PC-9 (cell line): ENCODE measurements around the gene SALL2. TPM values are rescaled to one million over a fixed set of nuclear protein-coding genes. Genes with fewer than 3 reads are reported as not detected.

Experiments used
- BruUV-seq: library from RNA; stranded (reverse); fragments of 400-500 nt; replicated peaks from 2 replicates; lab custom pipeline; 2021; lab: Mats Ljungman, UMichigan
- CTCF ChIA-PET: fragments of 300-600 bp; sonication (Branson Sonifier 250); formaldehyde crosslinking; loops from one replicate; lab custom pipeline; 2022; ENCODE audit warnings: antibody characterized with exemption; lab: Charles Lee
- POLR2A ChIA-PET: fragments of 300-600 bp; sonication (Branson Sonifier 250); formaldehyde crosslinking; loops from one replicate; lab custom pipeline; 2022; ENCODE audit warnings: antibody characterized with exemption; ENCODE audit not compliant: unreplicated experiment; lab: Charles Lee
- DNase-seq, 2 experiments: peaks; one replicate each; pipeline versions ENCODE4 v3.0.0 to v3.0.0-alpha.2; 2015 to 2022; ENCODE audit warnings: mixed read lengths in 1 of 2
- H2AFZ ChIP-seq: fragments of 200-600 bp; sonication (generic); 2 replicates; pipeline ENCODE4 v1.8.1; 2017; ENCODE audit warnings: antibody characterized with exemption
- H3F3A ChIP-seq: fragments of 200-600 bp; sonication (generic); 2 replicates; pipeline ENCODE4 v1.8.1; 2017; ENCODE audit warnings: antibody characterized with exemption, mild to moderate bottlenecking, low read depth; ENCODE audit not compliant: insufficient read depth
- H3K27ac ChIP-seq: fragments of 200-600 bp; sonication (generic); 2 replicates; pipeline ENCODE4 v1.6.1; 2016; ENCODE audit warnings: mixed run types
- H3K27me3 ChIP-seq: fragments of 200-600 bp; sonication (generic); 2 replicates; pipeline ENCODE4 v1.6.1; 2016; ENCODE audit warnings: low read depth, mixed run types; ENCODE audit not compliant: insufficient read depth
- H3K36me3 ChIP-seq: fragments of 200-600 bp; sonication (generic); 2 replicates; pipeline ENCODE4 v1.6.1; 2016; ENCODE audit warnings: low read depth, mixed run types
- H3K4me1 ChIP-seq: fragments of 200-600 bp; sonication (generic); replicated peaks from 2 replicates; pipeline ENCODE4 v1.6.1; 2016; ENCODE audit warnings: mixed run types; ENCODE audit not compliant: insufficient read depth
- H3K4me2 ChIP-seq: fragments of 200-600 bp; sonication (generic); 2 replicates; pipeline ENCODE4 v1.6.1; 2017; ENCODE audit warnings: mixed run types
- H3K4me3 ChIP-seq: fragments of 200-600 bp; sonication (generic); 2 replicates; pipeline ENCODE4 v1.6.1; 2016; ENCODE audit warnings: mixed run types
- H3K79me2 ChIP-seq: fragments of 200-600 bp; sonication (generic); 2 replicates; pipeline ENCODE4 v1.6.1; 2017; ENCODE audit warnings: low read depth, mixed run types
- H3K9me2 ChIP-seq: fragments of 200-600 bp; sonication (generic); 2 replicates; pipeline ENCODE4 v1.8.1; 2017; ENCODE audit warnings: mild to moderate bottlenecking; ENCODE audit not compliant: insufficient read depth
- H3K9me3 ChIP-seq: fragments of 200-600 bp; sonication (generic); 2 replicates; pipeline ENCODE4 v1.8.1; 2016; ENCODE audit warnings: low read depth; ENCODE audit not compliant: insufficient read depth
- H4K20me1 ChIP-seq: fragments of 200-600 bp; sonication (generic); 2 replicates; pipeline ENCODE4 v1.8.1; 2017; ENCODE audit not compliant: insufficient read depth
- EZH2 ChIP-seq: fragments of 200-600 bp; sonication (generic); IDR thresholded peaks from 2 replicates; pipeline ENCODE4 v1.8.0; 2017; ENCODE audit warnings: antibody characterized with exemption, low read depth
- intact Hi-C: fragments of 100-400 bp; cut with micrococcal nuclease; formaldehyde crosslinking; loops from one replicate; pipeline ENCODE4 v1.10.0; 2022; ENCODE audit not compliant: unreplicated experiment
- total RNA-seq: library from RNA; stranded (reverse); gene quantifications from 2 replicates; pipeline ENCODE4 v1.2.3, GENCODE V29; 2021
- TF ChIP-seq, protein P1 (sequence below): fragments of 200-600 bp; sonication (generic); conservative IDR thresholded peaks from 2 replicates; pipeline ENCODE4 v1.6.1; 2017; ENCODE audit warnings: mixed run types, antibody characterized with exemption, mild to moderate bottlenecking, moderate library complexity

Gene SALL2
- total RNA-seq, 1 experiment from 2014 or later = 10.9 TPM

DNA sequence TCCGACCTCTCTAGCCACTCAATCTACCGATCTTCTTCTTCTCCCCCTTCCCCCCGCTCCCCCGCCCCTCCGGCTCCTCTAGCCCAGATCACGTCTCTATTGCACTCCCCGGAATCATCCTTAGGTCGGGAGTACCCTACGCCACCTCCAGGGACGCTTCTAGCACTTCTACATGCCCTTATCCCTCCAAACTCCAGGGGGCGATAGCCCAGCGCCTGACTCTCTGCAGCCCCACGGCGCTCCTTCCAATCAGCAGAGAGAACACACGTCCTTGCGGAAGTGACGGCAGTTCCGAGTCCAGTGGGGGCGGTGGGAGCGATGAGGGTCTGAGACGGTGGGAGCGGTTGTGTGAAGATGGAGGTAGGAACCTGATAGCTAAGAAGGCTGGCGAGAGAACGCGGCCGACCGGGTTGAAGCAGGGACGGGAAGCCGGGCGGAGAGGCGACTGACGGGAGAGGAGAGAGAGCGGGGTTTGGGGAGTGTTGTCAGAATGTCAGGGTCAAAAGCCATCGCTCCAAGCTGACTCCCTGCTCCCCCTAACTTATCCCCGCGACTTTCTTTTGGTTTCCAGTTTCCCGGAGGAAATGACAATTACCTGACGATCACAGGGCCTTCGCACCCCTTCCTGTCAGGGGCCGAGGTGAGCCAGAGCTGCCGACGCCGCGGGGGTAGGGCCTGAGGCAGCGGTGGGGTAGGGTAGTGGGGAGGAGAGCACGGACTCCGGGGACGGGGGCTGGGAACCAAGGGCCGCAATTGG, 49.0 kb downstream of the SALL2 start, which contains the start of the genes RAB2B and TOX4:
RAB2B (minus strand) TSS at position 35 of the 757 bp plus-strand sequence. CDS start 87 bp downstream, outside the sequence.
TOX4 (plus strand) TSS at position 271 of the 757 bp plus-strand sequence; CDS start at position 355, 84 bp downstream.
- ChIA-PET CTCF (interaction anchor here (0.5 to 1.2 kb wide), 4 partner anchors 21 to 148 kb away, joined by 3 read pairs; partner anchors contain the start of gene SALL2), POLR2A (interaction anchor here (0.5 to 0.6 kb wide), 3 partner anchors 22 to 796 kb away, joined by 4 to 10 read pairs (median 8); no protein-coding TSS in a partner anchor)
- DNase-seq = peak; percentile 91 to 92
- intact Hi-C loops = loop anchor here (1.0 to 2.0 kb wide), 3 partner anchors 21 to 40 kb away; partner anchors contain the start of genes CHD8 and METTL3
- Histone ChIP-seq H3K4me1 (peaks cover 16% of the 10 kb centered on the region), H3K9me3 (no peaks in the 10 kb centered on the region), H3K9me2 (no peaks in the 10 kb centered on the region), H3K79me2 (peaks cover 21% of the 10 kb centered on the region), H3K36me3 (no peaks in the 10 kb centered on the region), H3K27me3 (no peaks in the 10 kb centered on the region), H3K4me2 (peak within 1 kb of the TSS; percentile 88), H2AFZ (peak within 1 kb of the TSS; percentile 87), H3F3A (no peaks in the 10 kb centered on the region), H3K27ac (peak within 1 kb of the TSS; percentile 80), H3K4me3 (peak within 1 kb of the TSS; percentile 92), H4K20me1 (no peaks in the 10 kb centered on the region)
- BruUV-seq = no TSS peak
- TF ChIP-seq EZH2 = no peak
- TF ChIP-seq, protein P1, sequence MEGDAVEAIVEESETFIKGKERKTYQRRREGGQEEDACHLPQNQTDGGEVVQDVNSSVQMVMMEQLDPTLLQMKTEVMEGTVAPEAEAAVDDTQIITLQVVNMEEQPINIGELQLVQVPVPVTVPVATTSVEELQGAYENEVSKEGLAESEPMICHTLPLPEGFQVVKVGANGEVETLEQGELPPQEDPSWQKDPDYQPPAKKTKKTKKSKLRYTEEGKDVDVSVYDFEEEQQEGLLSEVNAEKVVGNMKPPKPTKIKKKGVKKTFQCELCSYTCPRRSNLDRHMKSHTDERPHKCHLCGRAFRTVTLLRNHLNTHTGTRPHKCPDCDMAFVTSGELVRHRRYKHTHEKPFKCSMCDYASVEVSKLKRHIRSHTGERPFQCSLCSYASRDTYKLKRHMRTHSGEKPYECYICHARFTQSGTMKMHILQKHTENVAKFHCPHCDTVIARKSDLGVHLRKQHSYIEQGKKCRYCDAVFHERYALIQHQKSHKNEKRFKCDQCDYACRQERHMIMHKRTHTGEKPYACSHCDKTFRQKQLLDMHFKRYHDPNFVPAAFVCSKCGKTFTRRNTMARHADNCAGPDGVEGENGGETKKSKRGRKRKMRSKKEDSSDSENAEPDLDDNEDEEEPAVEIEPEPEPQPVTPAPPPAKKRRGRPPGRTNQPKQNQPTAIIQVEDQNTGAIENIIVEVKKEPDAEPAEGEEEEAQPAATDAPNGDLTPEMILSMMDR = peak; percentile 77

DNA sequence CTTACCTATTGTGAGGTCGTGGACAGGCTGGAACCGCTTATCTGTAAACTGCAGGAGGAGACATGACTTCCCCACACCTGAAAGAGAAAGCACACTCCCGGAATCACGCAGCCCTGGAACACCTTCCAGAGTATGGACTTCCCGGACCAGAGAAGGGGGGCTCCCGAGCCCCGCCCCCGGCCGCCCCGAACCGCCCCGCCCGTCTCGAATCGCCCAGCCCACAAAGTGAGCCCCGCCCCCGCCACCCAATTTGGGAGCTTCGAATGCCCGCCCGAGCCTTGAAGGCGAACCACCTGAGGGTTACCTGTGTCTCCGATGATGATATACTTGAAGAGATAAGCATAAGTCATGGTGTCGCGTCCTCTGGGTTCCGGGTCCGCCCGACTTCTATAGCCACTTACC, 49.6 kb downstream of the SALL2 start:
- no peak for TF ChIP-seq EZH2
- TF ChIP-seq, protein P1 = no peak
- H3K4me3 ChIP-seq = peak overlapping the region; percentile 92
- no peaks in the 10 kb centered on the region for H3K9me2 ChIP-seq
- H3K4me1 ChIP-seq = peaks cover 16% of the 10 kb centered on the region
- ChIA-PET POLR2A (interaction anchor here (0.5 to 0.6 kb wide), 3 partner anchors 22 to 795 kb away, joined by 4 to 10 read pairs (median 8); no protein-coding TSS in a partner anchor), CTCF (interaction anchor here (0.5 to 1.2 kb wide), 4 partner anchors 22 to 147 kb away, joined by 3 read pairs; partner anchors contain the start of gene SALL2)
- H3F3A ChIP-seq = no peaks in the 10 kb centered on the region
- BruUV-seq = no TSS peak
- peaks cover 21% of the 10 kb centered on the region for H3K79me2 ChIP-seq
- intact Hi-C loops = loop anchor here (1.0 to 2.0 kb wide), 3 partner anchors 20 to 40 kb away; partner anchors contain the start of genes CHD8 and METTL3
- peak in 1 of 2 experiments; percentile 76 for DNase-seq
- peak overlapping the region; percentile 76 for H2AFZ ChIP-seq
- H4K20me1 ChIP-seq = no peaks in the 10 kb centered on the region
- H3K9me3 ChIP-seq = no peaks in the 10 kb centered on the region
- peak overlapping the region; percentile 76 for H3K4me2 ChIP-seq
- H3K27me3 ChIP-seq = no peaks in the 10 kb centered on the region
- no peaks in the 10 kb centered on the region for H3K36me3 ChIP-seq
- H3K27ac ChIP-seq = peak overlapping the region; percentile 80

DNA sequence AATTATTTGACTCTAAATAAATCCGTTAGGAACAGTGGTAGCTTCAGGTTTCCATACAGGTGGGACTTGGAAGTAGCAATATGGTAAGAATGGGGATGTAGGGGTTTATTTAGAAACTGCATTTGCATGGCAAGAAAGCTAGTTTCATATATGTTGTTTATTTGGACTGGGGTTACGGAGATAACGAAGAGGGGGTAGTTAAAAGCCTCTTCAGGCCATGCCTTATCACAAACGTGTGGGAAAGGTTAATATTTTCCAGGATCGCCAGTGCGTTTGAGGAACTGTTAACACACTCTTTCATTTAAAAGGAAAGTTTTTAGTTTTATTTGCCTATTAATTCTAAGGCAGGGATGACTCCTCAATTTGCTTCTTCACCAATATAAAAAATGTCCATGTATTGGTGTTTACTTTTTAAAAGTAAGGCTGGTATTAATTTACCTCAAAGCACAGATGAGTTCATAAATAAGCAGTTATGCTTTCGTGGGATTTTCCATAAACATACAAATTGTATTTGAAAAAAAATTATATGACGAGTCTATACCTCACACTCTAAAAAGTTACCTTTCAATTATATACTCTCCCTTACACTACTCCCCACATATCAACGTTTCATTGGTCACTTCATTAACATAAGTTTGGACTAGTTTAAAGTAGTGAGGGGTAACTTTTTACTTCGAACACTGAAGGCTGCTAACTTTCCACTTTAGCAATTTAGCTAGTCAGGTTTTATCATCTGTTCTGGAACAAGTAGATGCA, 50.2 kb downstream of the SALL2 start:
- Histone ChIP-seq H3K36me3 (no peaks in the 10 kb centered on the region), H3K9me3 (no peaks in the 10 kb centered on the region), H3K79me2 (peaks cover 21% of the 10 kb centered on the region), H3K4me1 (peaks cover 16% of the 10 kb centered on the region), H3F3A (no peaks in the 10 kb centered on the region), H3K27me3 (no peaks in the 10 kb centered on the region), H3K4me2 (peak overlapping the region; percentile 76), H3K9me2 (no peaks in the 10 kb centered on the region), H4K20me1 (no peaks in the 10 kb centered on the region), H2AFZ (peak overlapping the region; percentile 76), H3K27ac (peak overlapping the region; percentile 80), H3K4me3 (peak overlapping the region; percentile 92)
- TSS peak; percentile 65 for BruUV-seq
- CTCF ChIA-PET = interaction anchor here (0.6 to 1.2 kb wide), 2 partner anchors 22 to 147 kb away, joined by 3 read pairs; no protein-coding TSS in a partner anchor
- POLR2A ChIA-PET = no interaction called here
- intact Hi-C loops = loop anchor here (1.0 to 2.0 kb wide), 3 partner anchors 20 to 39 kb away; partner anchors contain the start of genes CHD8 and METTL3
- no peak for TF ChIP-seq EZH2
- TF ChIP-seq, protein P1 = no peak
- DNase-seq = no peak
